Endodermal cell (in vitro differentiated cells): ENCODE data around the gene ZFYVE28. TPM values are rescaled to one million over a fixed set of nuclear protein-coding genes. Genes with fewer than 3 reads are reported as not detected.

Source experiments
- DNase-seq: peaks from one replicate; pipeline ENCODE4 v3.0.0-alpha.2; 2017
- H3K27ac ChIP-seq: 2 replicates; pipeline ENCODE4 v1.5.1; 2013; ENCODE audit warnings: mild to moderate bottlenecking, low read depth, low read length, moderate library complexity
- H3K27me3 ChIP-seq: 2 replicates; pipeline ENCODE4 v1.6.1; 2013; ENCODE audit warnings: mild to moderate bottlenecking, low read length, moderate library complexity; ENCODE audit not compliant: insufficient read depth, control insufficient read depth, poor library complexity, severe bottlenecking
- H3K36me3 ChIP-seq: 2 replicates; pipeline ENCODE4 v1.7.0; 2013; ENCODE audit warnings: mild to moderate bottlenecking, low read length, moderate library complexity; ENCODE audit not compliant: control insufficient read depth, insufficient read depth
- H3K4me1 ChIP-seq: one replicate; pipeline ENCODE4 v1.7.0; 2013; ENCODE audit warnings: low read length; ENCODE audit not compliant: control insufficient read depth, insufficient read depth
- H3K4me3 ChIP-seq: 2 replicates; pipeline ENCODE4 v1.5.1; 2013; ENCODE audit warnings: mild to moderate bottlenecking, low read length, moderate library complexity
- H3K9ac ChIP-seq: 2 replicates; pipeline ENCODE4 v1.6.1; 2013; ENCODE audit warnings: mild to moderate bottlenecking, low read length, moderate library complexity; ENCODE audit not compliant: poor library complexity, severe bottlenecking; ENCODE audit errors: extremely low read depth
- H3K9me3 ChIP-seq: 2 replicates; pipeline ENCODE4 v1.6.1; 2013; ENCODE audit warnings: mild to moderate bottlenecking, low read length, moderate library complexity; ENCODE audit not compliant: control insufficient read depth
- H3K27ac Mint-ChIP-seq: 2 replicates; pipeline ENCODE4 v1.8.0; 2020; ENCODE audit warnings: mixed read lengths
- H3K27me3 Mint-ChIP-seq: 2 replicates; pipeline ENCODE4 v1.8.0; 2021; ENCODE audit warnings: mild to moderate bottlenecking, mixed read lengths; ENCODE audit not compliant: insufficient read depth
- H3K36me3 Mint-ChIP-seq: 2 replicates; pipeline ENCODE4 v1.8.0; 2020; ENCODE audit warnings: low read depth, mixed read lengths
- H3K4me1 Mint-ChIP-seq: 2 replicates; pipeline ENCODE4 v1.8.0; 2020; ENCODE audit warnings: mixed read lengths
- H3K4me3 Mint-ChIP-seq: 2 replicates; pipeline ENCODE4 v1.8.0; 2020; ENCODE audit warnings: mild to moderate bottlenecking, moderate library complexity, mixed read lengths
- H3K9me3 Mint-ChIP-seq: 2 replicates; pipeline ENCODE4 v1.8.0; 2020; ENCODE audit warnings: mild to moderate bottlenecking, mixed read lengths
- WGBS, 2 experiments: methylation state at CpG; one replicate each; pipeline versions ENCODE4 v1.1.5 to v1.1.7; 2013; ENCODE audit warnings: missing lambda C conversion rate in 2 of 2, mixed read lengths in 1 of 2; ENCODE audit not compliant: insufficient coverage in 1 of 2, insufficient read length in 1 of 2; 5-methylcytosine and 5-hydroxymethylcytosine counted together
- total RNA-seq, 2 donors: library from RNA; stranded (reverse); fragmentation: NEBNext Ultra II Directional in 1 of 2; extraction: Animal tissue kit (Norgen Biotek cat#: 25700) in 1 of 2; gene quantifications; 2 replicates in 1 of 2; 3 replicates in 1 of 2; pipeline ENCODE4 v1.2.1, GENCODE V29; 2021
- TF ChIP-seq, protein P1 (sequence below): fragments of 200-600 bp; sonication (generic); conservative IDR thresholded peaks from 2 replicates; pipeline ENCODE4 v1.5.0; 2021; ENCODE audit warnings: antibody characterized with exemption, mild to moderate bottlenecking

The ZFYVE28 gene
- total RNA-seq, 2 donors from 2014 or later: 0.73 to 1.6 TPM

DNA sequence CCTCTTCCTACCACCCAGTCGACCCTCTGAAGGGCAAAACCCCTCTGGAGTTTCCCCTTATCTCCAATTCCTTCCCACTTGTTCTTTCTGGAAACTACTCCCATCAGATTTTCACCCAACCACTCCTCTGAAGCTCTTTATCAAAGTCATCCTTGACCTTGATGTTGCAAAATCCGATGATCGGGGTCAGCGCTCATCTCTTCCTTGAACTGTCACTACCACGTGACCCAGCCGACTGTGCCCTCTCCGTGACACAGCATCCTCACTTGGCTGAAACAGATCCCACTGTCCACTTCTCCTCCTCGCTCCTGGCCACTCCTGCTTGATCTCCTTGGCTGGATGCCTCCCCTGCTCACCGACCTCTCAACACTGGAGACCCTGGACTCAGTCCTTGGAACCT lies 1.4 kb upstream of the ZFYVE28 start:
- H3K4me3 ChIP-seq: no peak overlapping the region
- H3K27me3 ChIP-seq: peaks cover 73% of the 10 kb centered on the region
- TF ChIP-seq, protein P1, sequence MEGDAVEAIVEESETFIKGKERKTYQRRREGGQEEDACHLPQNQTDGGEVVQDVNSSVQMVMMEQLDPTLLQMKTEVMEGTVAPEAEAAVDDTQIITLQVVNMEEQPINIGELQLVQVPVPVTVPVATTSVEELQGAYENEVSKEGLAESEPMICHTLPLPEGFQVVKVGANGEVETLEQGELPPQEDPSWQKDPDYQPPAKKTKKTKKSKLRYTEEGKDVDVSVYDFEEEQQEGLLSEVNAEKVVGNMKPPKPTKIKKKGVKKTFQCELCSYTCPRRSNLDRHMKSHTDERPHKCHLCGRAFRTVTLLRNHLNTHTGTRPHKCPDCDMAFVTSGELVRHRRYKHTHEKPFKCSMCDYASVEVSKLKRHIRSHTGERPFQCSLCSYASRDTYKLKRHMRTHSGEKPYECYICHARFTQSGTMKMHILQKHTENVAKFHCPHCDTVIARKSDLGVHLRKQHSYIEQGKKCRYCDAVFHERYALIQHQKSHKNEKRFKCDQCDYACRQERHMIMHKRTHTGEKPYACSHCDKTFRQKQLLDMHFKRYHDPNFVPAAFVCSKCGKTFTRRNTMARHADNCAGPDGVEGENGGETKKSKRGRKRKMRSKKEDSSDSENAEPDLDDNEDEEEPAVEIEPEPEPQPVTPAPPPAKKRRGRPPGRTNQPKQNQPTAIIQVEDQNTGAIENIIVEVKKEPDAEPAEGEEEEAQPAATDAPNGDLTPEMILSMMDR: no peak
- DNase-seq: no peak
- WGBS, 2 experiments: 73 to 82% methylated on average over 8 to 9 of the region's 9 CpGs
- H3K36me3 ChIP-seq: no peaks in the 10 kb centered on the region
- no peaks in the 10 kb centered on the region for H3K9me3 ChIP-seq
- H3K4me1 ChIP-seq: peaks cover 5% of the 10 kb centered on the region
- H3K9ac ChIP-seq: no peak overlapping the region
- peaks cover 10% of the 10 kb centered on the region for H3K4me1 Mint-ChIP-seq
- H3K4me3 Mint-ChIP-seq: no peak overlapping the region
- no peak overlapping the region for H3K27ac ChIP-seq
- no peaks in the 10 kb centered on the region for H3K36me3 Mint-ChIP-seq
- H3K27me3 Mint-ChIP-seq: peaks cover 70% of the 10 kb centered on the region
- no peaks in the 10 kb centered on the region for H3K9me3 Mint-ChIP-seq
- H3K27ac Mint-ChIP-seq: no peak overlapping the region

DNA sequence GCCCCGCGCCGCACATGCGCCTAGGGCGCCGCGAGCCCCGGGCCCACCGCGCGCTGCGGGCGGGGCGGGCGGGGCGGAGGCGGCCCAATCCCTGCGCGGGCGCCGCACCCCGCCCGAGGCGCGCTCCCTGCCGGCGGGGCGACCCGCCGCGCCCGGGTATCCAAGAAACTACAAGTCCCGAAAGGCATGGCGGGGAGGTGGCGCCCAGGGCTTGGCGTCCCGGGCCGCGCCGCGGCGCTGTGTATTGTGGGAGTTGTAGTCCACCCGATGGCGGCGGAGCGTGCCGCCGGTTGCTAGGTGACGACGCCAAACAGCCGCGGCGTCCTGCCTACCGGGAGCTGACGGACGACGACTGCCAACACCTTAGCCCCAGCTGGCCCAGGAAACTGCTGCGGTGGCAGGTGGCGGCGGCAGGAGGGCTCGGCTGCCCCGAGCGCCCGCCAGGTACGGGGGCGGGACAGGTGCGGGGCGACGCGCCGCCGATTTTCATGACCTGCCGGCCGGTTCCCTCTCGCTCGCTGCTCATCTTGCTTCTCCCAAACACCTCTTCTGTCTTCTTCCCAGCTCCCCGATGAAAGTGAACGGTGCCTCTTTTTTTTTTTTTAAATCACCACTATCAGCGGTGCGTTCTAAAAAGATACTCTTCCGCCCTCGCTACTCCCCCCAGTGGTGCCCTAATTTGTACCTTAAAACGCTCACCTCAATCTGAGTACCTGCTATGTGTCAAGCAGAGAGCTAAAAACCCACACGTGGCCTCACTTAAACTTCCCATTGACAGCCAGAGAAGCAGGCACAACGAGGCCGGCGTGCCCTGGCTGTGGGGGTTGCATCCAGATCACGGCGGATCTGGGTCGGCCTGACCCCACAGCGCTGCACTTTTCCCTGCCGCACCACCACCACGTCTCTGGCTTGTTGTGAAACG lies 466 bp upstream of the ZFYVE28 start, which contains the start of gene CFAP99:
TSS of gene CFAP99 (plus strand) at position 306 of the 922 bp plus-strand sequence.
- TF ChIP-seq, protein P1: no peak
- peak within 1 kb of the TSS; percentile 54 for H3K4me3 Mint-ChIP-seq
- Histone ChIP-seq H3K4me3 (peak within 1 kb of the TSS; percentile 79), H3K4me1 (peaks cover 5% of the 10 kb centered on the region), H3K36me3 (no peaks in the 10 kb centered on the region), H3K9ac (peak within 1 kb of the TSS; percentile 51), H3K9me3 (no peaks in the 10 kb centered on the region), H3K27me3 (peaks cover 82% of the 10 kb centered on the region), H3K27ac (no peak within 1 kb of the TSS)
- H3K36me3 Mint-ChIP-seq: no peaks in the 10 kb centered on the region
- peaks cover 79% of the 10 kb centered on the region for H3K27me3 Mint-ChIP-seq
- WGBS, 2 experiments: 2 to 3% methylated on average over 30 to 94 of the region's 94 CpGs
- no peak within 1 kb of the TSS for H3K27ac Mint-ChIP-seq
- H3K9me3 Mint-ChIP-seq: no peaks in the 10 kb centered on the region
- DNase-seq: peak; percentile 99
- H3K4me1 Mint-ChIP-seq: peaks cover 14% of the 10 kb centered on the region

DNA sequence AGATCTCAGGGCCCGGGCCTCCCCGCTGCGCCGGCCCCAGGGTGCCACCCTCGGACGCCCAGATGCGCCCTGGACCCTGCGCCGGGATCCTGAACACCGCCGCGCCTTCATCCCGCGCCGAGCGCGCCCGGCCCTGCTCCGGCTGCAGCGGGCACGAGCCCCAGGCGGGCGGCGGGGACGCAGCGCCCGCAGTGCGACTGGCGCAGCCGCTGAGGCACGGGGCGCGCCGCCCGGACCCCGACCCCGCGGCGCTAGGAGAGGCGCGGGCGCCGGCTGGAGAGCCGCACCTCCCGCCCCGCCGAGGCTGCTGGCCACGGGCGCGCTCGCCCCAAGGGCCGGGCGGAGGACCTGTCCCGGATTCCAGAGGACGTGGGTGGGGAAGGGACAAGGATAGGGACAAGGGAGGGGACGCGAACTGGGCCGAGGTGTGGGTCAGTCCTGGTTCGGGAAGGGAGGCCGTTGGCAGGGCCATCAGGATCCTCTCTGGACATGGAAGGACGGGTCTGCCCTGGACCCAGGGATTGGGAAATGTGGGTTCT lies 1.1 kb downstream of the ZFYVE28 start:
- Mint-ChIP-seq H3K27me3 (peaks cover 84% of the 10 kb centered on the region), H3K9me3 (no peaks in the 10 kb centered on the region), H3K27ac (no peak overlapping the region), H3K36me3 (no peaks in the 10 kb centered on the region), H3K4me3 (peak overlapping the region; percentile 54), H3K4me1 (peaks cover 30% of the 10 kb centered on the region)
- peak overlapping the region; percentile 69 for H3K4me3 ChIP-seq
- peak; percentile 75 for DNase-seq
- H3K27ac ChIP-seq: no peak overlapping the region
- TF ChIP-seq, protein P1: no peak
- no peaks in the 10 kb centered on the region for H3K9me3 ChIP-seq
- peaks cover 79% of the 10 kb centered on the region for H3K27me3 ChIP-seq
- H3K4me1 ChIP-seq: peaks cover 5% of the 10 kb centered on the region
- H3K36me3 ChIP-seq: no peaks in the 10 kb centered on the region
- WGBS, 2 experiments: 1 to 6% methylated on average over 8 to 61 of the region's 61 CpGs
- H3K9ac ChIP-seq: no peak overlapping the region
